A204.1 (cell line): ENCODE measurements around the gene SH3BP2.

ENCODE experiments used
- FAIRE-seq: peaks from 2 replicates; lab custom pipeline; 2012; peaks lifted over from hg19 to GRCh38; lab: Jason Lieb, UNC

Gene SH3BP2

GRCh38 chr4:2856266-2856665, 63.4 kb downstream of the SH3BP2 start:
- no peak for FAIRE-seq

GRCh38 chr4:2857349-2857927, 64.6 kb downstream of the SH3BP2 start:
- FAIRE-seq = no peak

GRCh38 chr4:2858451-2859217, 65.7 kb downstream of the SH3BP2 start:
- no peak for FAIRE-seq

GRCh38 chr4:2859514-2859913, 66.6 kb downstream of the SH3BP2 start:
- FAIRE-seq = no peak

- FAIRE-seq = no peak
These were observed 67.8 kb downstream of the SH3BP2 start for GRCh38 chr4:2860391-2861348.

- FAIRE-seq = no peak
These were observed 68.9 kb downstream of the SH3BP2 start for GRCh38 chr4:2861631-2862436.

- FAIRE-seq = no peak
These were observed 69.6 kb downstream of the SH3BP2 start for GRCh38 chr4:2862528-2862927.

GRCh38 chr4:2863649-2864048, 70.8 kb downstream of the SH3BP2 start:
- no peak for FAIRE-seq

- FAIRE-seq = no peak
These were observed 72.4 kb downstream of the SH3BP2 start for GRCh38 chr4:2865196-2865780.

- FAIRE-seq = no peak
These were observed 73.4 kb downstream of the SH3BP2 start for GRCh38 chr4:2866160-2866861.

GRCh38 chr4:2866891-2867290, 74.0 kb downstream of the SH3BP2 start:
- no peak for FAIRE-seq

- FAIRE-seq = no peak
These were observed 75.0 kb downstream of the SH3BP2 start for GRCh38 chr4:2867758-2868491.

- FAIRE-seq = no peak
These were observed 76.1 kb downstream of the SH3BP2 start for GRCh38 chr4:2868877-2869487.

- FAIRE-seq = no peak
These were observed 76.8 kb downstream of the SH3BP2 start for GRCh38 chr4:2869659-2870058.

- FAIRE-seq = no peak
These were observed 77.2 kb downstream of the SH3BP2 start for GRCh38 chr4:2870082-2870481.

- FAIRE-seq = no peak
These were observed 78.6 kb downstream of the SH3BP2 start for GRCh38 chr4:2871466-2871865.

- FAIRE-seq = no peak
These were observed 79.0 kb downstream of the SH3BP2 start for GRCh38 chr4:2871911-2872310.

GRCh38 chr4:2873329-2873728, 80.4 kb downstream of the SH3BP2 start:
- FAIRE-seq = no peak

GRCh38 chr4:2874861-2875260, 82.0 kb downstream of the SH3BP2 start:
- no peak for FAIRE-seq

GRCh38 chr4:2875556-2875955, 82.7 kb downstream of the SH3BP2 start:
- FAIRE-seq = no peak
